PC-9 (cell line): ENCODE measurements around the gene LGALS9. TPM values are rescaled to one million over a fixed set of nuclear protein-coding genes. Genes with fewer than 3 reads are reported as not detected.
"Not testable (repeated sequence)": the region's sequence is repeated elsewhere in the genome, so short reads cannot be mapped to it uniquely, and the experiment has no call there.

ENCODE experiments used
- BruUV-seq: library from RNA; stranded (reverse); fragments of 400-500 nt; replicated peaks from 2 replicates; lab custom pipeline; 2021; lab: Mats Ljungman, UMichigan
- CTCF ChIA-PET: fragments of 300-600 bp; sonication (Branson Sonifier 250); formaldehyde crosslinking; loops from one replicate; lab custom pipeline; 2022; ENCODE audit warnings: antibody characterized with exemption; lab: Charles Lee
- POLR2A ChIA-PET: fragments of 300-600 bp; sonication (Branson Sonifier 250); formaldehyde crosslinking; loops from one replicate; lab custom pipeline; 2022; ENCODE audit warnings: antibody characterized with exemption; ENCODE audit not compliant: unreplicated experiment; lab: Charles Lee
- DNase-seq, 2 experiments: peaks; one replicate each; pipeline versions ENCODE4 v3.0.0 to v3.0.0-alpha.2; 2015 to 2022; ENCODE audit warnings: mixed read lengths in 1 of 2
- H2AFZ ChIP-seq: fragments of 200-600 bp; sonication (generic); 2 replicates; pipeline ENCODE4 v1.8.1; 2017; ENCODE audit warnings: antibody characterized with exemption
- H3F3A ChIP-seq: fragments of 200-600 bp; sonication (generic); 2 replicates; pipeline ENCODE4 v1.8.1; 2017; ENCODE audit warnings: antibody characterized with exemption, mild to moderate bottlenecking, low read depth; ENCODE audit not compliant: insufficient read depth
- H3K27ac ChIP-seq: fragments of 200-600 bp; sonication (generic); 2 replicates; pipeline ENCODE4 v1.6.1; 2016; ENCODE audit warnings: mixed run types
- H3K27me3 ChIP-seq: fragments of 200-600 bp; sonication (generic); 2 replicates; pipeline ENCODE4 v1.6.1; 2016; ENCODE audit warnings: low read depth, mixed run types; ENCODE audit not compliant: insufficient read depth
- H3K36me3 ChIP-seq: fragments of 200-600 bp; sonication (generic); 2 replicates; pipeline ENCODE4 v1.6.1; 2016; ENCODE audit warnings: low read depth, mixed run types
- H3K4me1 ChIP-seq: fragments of 200-600 bp; sonication (generic); replicated peaks from 2 replicates; pipeline ENCODE4 v1.6.1; 2016; ENCODE audit warnings: mixed run types; ENCODE audit not compliant: insufficient read depth
- H3K4me2 ChIP-seq: fragments of 200-600 bp; sonication (generic); 2 replicates; pipeline ENCODE4 v1.6.1; 2017; ENCODE audit warnings: mixed run types
- H3K4me3 ChIP-seq: fragments of 200-600 bp; sonication (generic); 2 replicates; pipeline ENCODE4 v1.6.1; 2016; ENCODE audit warnings: mixed run types
- H3K79me2 ChIP-seq: fragments of 200-600 bp; sonication (generic); 2 replicates; pipeline ENCODE4 v1.6.1; 2017; ENCODE audit warnings: low read depth, mixed run types
- H3K9me2 ChIP-seq: fragments of 200-600 bp; sonication (generic); 2 replicates; pipeline ENCODE4 v1.8.1; 2017; ENCODE audit warnings: mild to moderate bottlenecking; ENCODE audit not compliant: insufficient read depth
- H3K9me3 ChIP-seq: fragments of 200-600 bp; sonication (generic); 2 replicates; pipeline ENCODE4 v1.8.1; 2016; ENCODE audit warnings: low read depth; ENCODE audit not compliant: insufficient read depth
- H4K20me1 ChIP-seq: fragments of 200-600 bp; sonication (generic); 2 replicates; pipeline ENCODE4 v1.8.1; 2017; ENCODE audit not compliant: insufficient read depth
- CTCF ChIP-seq: fragments of 200-600 bp; sonication (generic); conservative IDR thresholded peaks from 2 replicates; pipeline ENCODE4 v1.6.1; 2017; ENCODE audit warnings: mixed run types, antibody characterized with exemption, mild to moderate bottlenecking, moderate library complexity
- EZH2 ChIP-seq: fragments of 200-600 bp; sonication (generic); IDR thresholded peaks from 2 replicates; pipeline ENCODE4 v1.8.0; 2017; ENCODE audit warnings: antibody characterized with exemption, low read depth
- intact Hi-C: fragments of 100-400 bp; cut with micrococcal nuclease; formaldehyde crosslinking; loops from one replicate; pipeline ENCODE4 v1.10.0; 2022; ENCODE audit not compliant: unreplicated experiment
- total RNA-seq: library from RNA; stranded (reverse); gene quantifications from 2 replicates; pipeline ENCODE4 v1.2.3, GENCODE V29; 2021

LGALS9 gene
- total RNA-seq, 1 experiment from 2014 or later = 14.5 TPM

GRCh38 chr17:27627514-27627913, 3.5 kb upstream of the LGALS9 start:
- Histone ChIP-seq H4K20me1 (no peaks in the 10 kb centered on the region), H3F3A (peaks cover 3% of the 10 kb centered on the region; the same call in 1 of the 2 replicates), H3K9me3 (no peaks in the 10 kb centered on the region), H3K27me3 (no peaks in the 10 kb centered on the region), H3K79me2 (no peaks in the 10 kb centered on the region), H3K9me2 (no peaks in the 10 kb centered on the region), H3K27ac (no peak overlapping the region), H3K4me1 (no peaks in the 10 kb centered on the region), H3K4me3 (no peak overlapping the region), H3K36me3 (no peaks in the 10 kb centered on the region), H2AFZ (no peak overlapping the region), H3K4me2 (no peak overlapping the region)
- ChIA-PET CTCF (no interaction called here), POLR2A (no interaction called here)
- DNase-seq = no peak
- no TSS peak for BruUV-seq
- intact Hi-C loops = no loop called here
- no peak for TF ChIP-seq EZH2
- TF ChIP-seq CTCF = no peak

GRCh38 chr17:27628376-27628775, 2.6 kb upstream of the LGALS9 start:
- POLR2A ChIA-PET = no interaction called here
- intact Hi-C loops = no loop called here

GRCh38 chr17:27629260-27629659, 1.7 kb upstream of the LGALS9 start:
- intact Hi-C loops, H2AFZ ChIP-seq, H3K9me2 ChIP-seq, H3K4me2 ChIP-seq, H3K4me3 ChIP-seq, DNase-seq, H3K36me3 ChIP-seq, H3K79me2 ChIP-seq, H3K4me1 ChIP-seq, H4K20me1 ChIP-seq, CTCF ChIA-PET, H3K27me3 ChIP-seq, H3F3A ChIP-seq, H3K9me3 ChIP-seq, H3K27ac ChIP-seq, BruUV-seq: not testable (repeated sequence)
- POLR2A ChIA-PET = interaction anchor here (0.5 kb wide), 1 partner anchor 40 kb away, joined by 3 read pairs; no protein-coding TSS in a partner anchor

More at GRCh38 chr17:27628376-27628775, 2.6 kb upstream of the LGALS9 start:
- TF ChIP-seq CTCF (no peak), EZH2 (no peak)
- H3K9me2 ChIP-seq = no peaks in the 10 kb centered on the region
- BruUV-seq = no TSS peak
- no peak overlapping the region for H3K4me2 ChIP-seq
- H3K79me2 ChIP-seq = no peaks in the 10 kb centered on the region
- H3K27me3 ChIP-seq = no peaks in the 10 kb centered on the region
- H3F3A ChIP-seq = peaks cover 3% of the 10 kb centered on the region; the same call in 1 of the 2 replicates
- H3K4me3 ChIP-seq = no peak overlapping the region
- no peaks in the 10 kb centered on the region for H4K20me1 ChIP-seq
- CTCF ChIA-PET = no interaction called here
- DNase-seq = no peak
- no peak overlapping the region for H2AFZ ChIP-seq
- no peaks in the 10 kb centered on the region for H3K4me1 ChIP-seq
- no peaks in the 10 kb centered on the region for H3K36me3 ChIP-seq
- no peak overlapping the region for H3K27ac ChIP-seq
- no peaks in the 10 kb centered on the region for H3K9me3 ChIP-seq

- H3K36me3 ChIP-seq = no peaks in the 10 kb centered on the region
- ChIA-PET POLR2A (no interaction called here), CTCF (no interaction called here)
- H3K27me3 ChIP-seq = no peaks in the 10 kb centered on the region
- H3K4me2 ChIP-seq = no peak overlapping the region
- no peaks in the 10 kb centered on the region for H3K9me3 ChIP-seq
- H3K4me1 ChIP-seq = no peaks in the 10 kb centered on the region
- H4K20me1 ChIP-seq = no peaks in the 10 kb centered on the region
- intact Hi-C loops = no loop called here
- H3K9me2 ChIP-seq = no peaks in the 10 kb centered on the region
- DNase-seq = no peak
- BruUV-seq = TSS peak; percentile 23
- H3K79me2 ChIP-seq = no peaks in the 10 kb centered on the region
- no peak overlapping the region for H3K27ac ChIP-seq
- H2AFZ ChIP-seq = no peak overlapping the region
- H3F3A ChIP-seq = peaks cover 3% of the 10 kb centered on the region; the same call in 1 of the 2 replicates
- TF ChIP-seq CTCF = no peak
- TF ChIP-seq EZH2 = no peak
- H3K4me3 ChIP-seq = no peak overlapping the region
These were observed 398 bp downstream of the LGALS9 start for GRCh38 chr17:27631411-27631760.
